Fibroblast of the aortic adventitia (primary cell): Measurements from ENCODE around the gene CHAF1B. TPM values are rescaled to one million over a fixed set of nuclear protein-coding genes. Genes with fewer than 3 reads are reported as not detected.
"Not testable (repeated sequence)": the region's sequence is repeated elsewhere in the genome, so short reads cannot be mapped to it uniquely, and the experiment has no call there.

Source experiments
- DNase-seq: peaks from one replicate; pipeline ENCODE4 v3.0.0-alpha.2; 2010; ENCODE audit warnings: low read depth
- H3K4me3 ChIP-seq: 2 replicates; pipeline ENCODE4 v1.5.1; 2011; ENCODE audit warnings: low read depth, mild to moderate bottlenecking, control low read depth, low read length, moderate library complexity
- CTCF ChIP-seq: IDR thresholded peaks from 2 replicates; pipeline ENCODE4 v1.5.1; 2011; ENCODE audit warnings: mild to moderate bottlenecking, low read length, control low read depth, inconsistent platforms; ENCODE audit not compliant: insufficient read depth
- total RNA-seq: library from RNA; depleted of rRNA; stranded (reverse); fragments of >200 nt; gene quantifications from 2 replicates; pipeline ENCODE4 v1.2.3, GENCODE V29; 2012; ENCODE audit warnings: low replicate concordance

Gene CHAF1B
- total RNA-seq, 1 donor: 7.8 TPM

GRCh38 chr21:36375994-36376393, 9.2 kb upstream of the CHAF1B start:
- no peak for DNase-seq
- no peak for TF ChIP-seq CTCF
- no peak overlapping the region for H3K4me3 ChIP-seq

GRCh38 chr21:36377391-36377842, 7.8 kb upstream of the CHAF1B start:
- no peak overlapping the region for H3K4me3 ChIP-seq
- no peak for TF ChIP-seq CTCF
- DNase-seq: no peak

GRCh38 chr21:36379251-36379650, 5.9 kb upstream of the CHAF1B start:
- no peak for DNase-seq
- H3K4me3 ChIP-seq: no peak overlapping the region
- no peak for TF ChIP-seq CTCF

GRCh38 chr21:36381841-36382589, 3.2 kb upstream of the CHAF1B start:
- no peak overlapping the region for H3K4me3 ChIP-seq
- TF ChIP-seq CTCF: no peak
- peak; percentile 26 for DNase-seq

GRCh38 chr21:36382722-36383121, 2.5 kb upstream of the CHAF1B start:
- not testable (repeated sequence) for DNase-seq, H3K4me3 ChIP-seq

GRCh38 chr21:36384885-36385232, 333 bp upstream of the CHAF1B start:
- no peak for TF ChIP-seq CTCF
- H3K4me3 ChIP-seq: peak overlapping the region; percentile 72
- DNase-seq: no peak

GRCh38 chr21:36386031-36386642, 945 bp downstream of the CHAF1B start:
- peak; percentile 21 for DNase-seq
- peak overlapping the region; percentile 72 for H3K4me3 ChIP-seq

More at GRCh38 chr21:36386031-36386642, 945 bp downstream of the CHAF1B start:
- TF ChIP-seq CTCF: no peak
